ENCODE data around the gene ADAMTS19. TPM values are rescaled to one million over a fixed set of nuclear protein-coding genes. Genes with fewer than 3 reads are reported as not detected.

ADAMTS19 gene
- total and polyA plus RNA-seq, 2 of the 13 experiments (the other 11 are each of a cell fraction or from before 2014, with no cell fraction given) = not detected

DNA sequence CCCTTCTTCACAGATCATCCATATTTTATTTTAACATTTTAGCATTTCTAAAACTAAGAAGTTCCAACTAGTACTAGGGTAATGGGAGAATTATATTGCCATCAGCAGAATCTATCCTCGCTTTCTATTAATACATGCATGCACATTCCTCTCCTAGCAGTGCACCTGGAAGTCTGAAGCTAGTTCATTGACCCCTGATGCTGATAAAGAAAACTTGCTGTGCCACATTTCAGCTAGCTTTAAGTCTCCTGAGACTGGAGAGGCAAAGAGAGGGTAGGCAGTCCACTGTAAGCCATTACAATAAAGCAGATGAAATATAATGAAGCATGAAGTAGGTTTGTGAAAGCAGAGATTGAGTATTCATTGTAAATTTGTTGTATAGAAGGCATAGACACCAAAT lies 303.6 kb downstream of the ADAMTS19 start:
- WGBS (ENCODE audit: low lambda C conversion rate) = 0% methylated on average over 1 of the region's 1 CpG
- FAIRE-seq (no peak), ATAC-seq (no peak), DNase-seq (ENCODE audit: low spot score) (no peak)
- H3K36me3 ChIP-seq (replicated peaks in 1 of 2; ENCODE audit: control insufficient read depth in 1 of 2, insufficient read depth in 2 of 2, low read length in 2 of 2) = no peaks in the 10 kb centered on the region
- H2AFZ ChIP-seq (ENCODE audit: low read length) = no peak overlapping the region
- POLR2A ChIA-PET = no interaction called here
- in situ Hi-C loops (cut with HindIII; ENCODE audit: extremely low pct_ligation_motif_present, low pct_unique_long_range_greater_than_20kb) = loop anchor here (10.0 kb wide), 2 partner anchors 99 to 1549 kb away; no protein-coding TSS in a partner anchor
- H3K4me1 ChIP-seq (ENCODE audit: insufficient read depth, low read length) = no peaks in the 10 kb centered on the region
- no TSS peak for BruUV-seq (replicated peaks)
- TF ChIP-seq ZNF124 (CRISPR knock-in tag; IDR thresholded peaks at IDR 0.05) (no peak), ZSCAN22 (CRISPR knock-in tag; IDR thresholded peaks at IDR 0.05) (no peak), DMAP1 (CRISPR knock-in tag; IDR thresholded peaks at IDR 0.05) (no peak)
- TF ChIP-seq, protein P1, sequence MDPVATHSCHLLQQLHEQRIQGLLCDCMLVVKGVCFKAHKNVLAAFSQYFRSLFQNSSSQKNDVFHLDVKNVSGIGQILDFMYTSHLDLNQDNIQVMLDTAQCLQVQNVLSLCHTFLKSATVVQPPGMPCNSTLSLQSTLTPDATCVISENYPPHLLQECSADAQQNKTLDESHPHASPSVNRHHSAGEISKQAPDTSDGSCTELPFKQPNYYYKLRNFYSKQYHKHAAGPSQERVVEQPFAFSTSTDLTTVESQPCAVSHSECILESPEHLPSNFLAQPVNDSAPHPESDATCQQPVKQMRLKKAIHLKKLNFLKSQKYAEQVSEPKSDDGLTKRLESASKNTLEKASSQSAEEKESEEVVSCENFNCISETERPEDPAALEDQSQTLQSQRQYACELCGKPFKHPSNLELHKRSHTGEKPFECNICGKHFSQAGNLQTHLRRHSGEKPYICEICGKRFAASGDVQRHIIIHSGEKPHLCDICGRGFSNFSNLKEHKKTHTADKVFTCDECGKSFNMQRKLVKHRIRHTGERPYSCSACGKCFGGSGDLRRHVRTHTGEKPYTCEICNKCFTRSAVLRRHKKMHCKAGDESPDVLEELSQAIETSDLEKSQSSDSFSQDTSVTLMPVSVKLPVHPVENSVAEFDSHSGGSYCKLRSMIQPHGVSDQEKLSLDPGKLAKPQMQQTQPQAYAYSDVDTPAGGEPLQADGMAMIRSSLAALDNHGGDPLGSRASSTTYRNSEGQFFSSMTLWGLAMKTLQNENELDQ (CRISPR knock-in tag; IDR thresholded peaks at IDR 0.05; ENCODE audit: borderline replicate concordance) = no peak
- TF ChIP-seq, protein P2, sequence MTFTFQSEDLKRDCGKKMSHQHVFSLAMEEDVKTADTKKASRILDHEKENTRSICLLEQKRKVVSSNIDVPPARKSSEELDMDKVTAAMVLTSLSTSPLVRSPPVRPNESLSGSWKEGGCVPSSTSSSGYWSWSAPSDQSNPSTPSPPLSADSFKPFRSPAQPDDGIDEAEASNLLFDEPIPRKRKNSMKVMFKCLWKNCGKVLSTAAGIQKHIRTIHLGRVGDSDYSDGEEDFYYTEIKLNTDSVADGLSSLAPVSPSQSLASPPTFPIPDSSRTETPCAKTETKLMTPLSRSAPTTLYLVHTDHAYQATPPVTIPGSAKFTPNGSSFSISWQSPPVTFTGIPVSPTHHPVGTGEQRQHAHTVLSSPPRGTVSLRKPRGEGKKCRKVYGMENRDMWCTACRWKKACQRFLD (CRISPR knock-in tag; IDR thresholded peaks at IDR 0.05; ENCODE audit: borderline replicate concordance) = no peak
- H3K27me3 ChIP-seq (ENCODE audit: control insufficient read depth in 1 of 2, insufficient read depth in 2 of 2, low read length in 2 of 2) = no peaks in the 10 kb centered on the region
- CTCF ChIA-PET (ENCODE audit: low intra/inter-chr PET ratio, low total read pairs) = no interaction called here
- no peaks in the 10 kb centered on the region for H4K20me1 ChIP-seq (ENCODE audit: insufficient read depth, low read length)
- H3K4me3 ChIP-seq (replicated peaks in 1 of 3; ENCODE audit: insufficient read depth in 1 of 3, low read depth in 2 of 3, low read length in 3 of 3) = no peak overlapping the region
- H3K9me3 ChIP-seq (ENCODE audit: low read length) = no peaks in the 10 kb centered on the region
- no peaks in the 10 kb centered on the region for H3K79me2 ChIP-seq (ENCODE audit: insufficient read depth, low read length)
- H3K4me2 ChIP-seq (ENCODE audit: low read depth, low read length) = no peak overlapping the region
- intact Hi-C loops (cut with micrococcal nuclease; ENCODE audit: unreplicated experiment) = no loop called here
- no peak overlapping the region for H3K9ac ChIP-seq (ENCODE audit: insufficient read depth, low read depth, low read length)
- no peak overlapping the region for H3K27ac ChIP-seq (ENCODE audit: extremely low read length, insufficient read depth, low read length)

Data from HepG2 (cell line).